ENCODE results near the gene TTLL13. TPM values are rescaled to one million over a fixed set of nuclear protein-coding genes. Genes with fewer than 3 reads are reported as not detected.

The TTLL13 gene
- total and polyA plus RNA-seq, 2 donors (not counting 1 experiment from before 2014, with no cell fraction given) = under 0.01 to 0.08 TPM

DNA sequence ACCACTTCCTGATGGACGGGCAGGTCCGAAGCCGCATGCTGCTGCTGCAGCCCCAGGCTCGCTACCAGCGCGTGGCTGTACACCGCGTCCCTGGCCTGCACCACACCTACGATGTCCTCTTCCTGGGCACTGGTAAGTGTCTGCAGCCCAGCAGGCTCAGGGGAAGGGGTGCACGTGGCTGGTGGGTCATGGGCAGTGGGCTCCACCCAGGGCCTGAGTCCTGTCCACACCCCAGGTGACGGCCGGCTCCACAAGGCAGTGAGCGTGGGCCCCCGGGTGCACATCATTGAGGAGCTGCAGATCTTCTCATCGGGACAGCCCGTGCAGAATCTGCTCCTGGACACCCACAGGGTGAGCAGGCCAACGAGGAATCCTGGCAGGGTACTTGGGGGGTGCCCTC is 24.3 kb upstream of the TTLL13 start:
- no peaks in the 10 kb centered on the region for H3K27me3 ChIP-seq (ENCODE audit: control insufficient read depth, insufficient read depth, low read length)
- H3K9me3 ChIP-seq (ENCODE audit: control insufficient read depth, insufficient read depth, low read depth, low read length) = no peaks in the 10 kb centered on the region
- H3K9ac ChIP-seq (ENCODE audit: insufficient read depth, low read length) = no peak overlapping the region
- H3K4me3 ChIP-seq (replicated peaks in 1 of 4; ENCODE audit: control extremely low read depth in 1 of 4, insufficient read depth in 1 of 4, low read depth in 3 of 4, low read length in 4 of 4) = no peak overlapping the region
- no peak overlapping the region for H2AFZ ChIP-seq (ENCODE audit: low read length)
- no peaks in the 10 kb centered on the region for H4K20me1 ChIP-seq (ENCODE audit: control insufficient read depth, extremely low read depth, insufficient read depth, low read length)
- TF ChIP-seq, protein P1, sequence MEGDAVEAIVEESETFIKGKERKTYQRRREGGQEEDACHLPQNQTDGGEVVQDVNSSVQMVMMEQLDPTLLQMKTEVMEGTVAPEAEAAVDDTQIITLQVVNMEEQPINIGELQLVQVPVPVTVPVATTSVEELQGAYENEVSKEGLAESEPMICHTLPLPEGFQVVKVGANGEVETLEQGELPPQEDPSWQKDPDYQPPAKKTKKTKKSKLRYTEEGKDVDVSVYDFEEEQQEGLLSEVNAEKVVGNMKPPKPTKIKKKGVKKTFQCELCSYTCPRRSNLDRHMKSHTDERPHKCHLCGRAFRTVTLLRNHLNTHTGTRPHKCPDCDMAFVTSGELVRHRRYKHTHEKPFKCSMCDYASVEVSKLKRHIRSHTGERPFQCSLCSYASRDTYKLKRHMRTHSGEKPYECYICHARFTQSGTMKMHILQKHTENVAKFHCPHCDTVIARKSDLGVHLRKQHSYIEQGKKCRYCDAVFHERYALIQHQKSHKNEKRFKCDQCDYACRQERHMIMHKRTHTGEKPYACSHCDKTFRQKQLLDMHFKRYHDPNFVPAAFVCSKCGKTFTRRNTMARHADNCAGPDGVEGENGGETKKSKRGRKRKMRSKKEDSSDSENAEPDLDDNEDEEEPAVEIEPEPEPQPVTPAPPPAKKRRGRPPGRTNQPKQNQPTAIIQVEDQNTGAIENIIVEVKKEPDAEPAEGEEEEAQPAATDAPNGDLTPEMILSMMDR (conservative IDR thresholded peaks at IDR 0.05 in 1 of 2, IDR thresholded peaks at IDR 0.05 in 1 of 2; ENCODE audit: low read depth in 1 of 2, low read length in 2 of 2) = no peak
- no peak for TF ChIP-seq EZH2 (IDR thresholded peaks at IDR 0.05; ENCODE audit: low read length, missing control alignments)
- H3K36me3 ChIP-seq (ENCODE audit: control insufficient read depth, insufficient read depth, low read length) = peaks cover 10% of the 10 kb centered on the region
- H3K27ac ChIP-seq (ENCODE audit: insufficient read depth, low read length) = no peak overlapping the region
- no peaks in the 10 kb centered on the region for H3K79me2 ChIP-seq (ENCODE audit: control insufficient read depth, insufficient read depth, low read length)
- no peak overlapping the region for H3K4me2 ChIP-seq (ENCODE audit: extremely low read depth, insufficient read depth, low read length)
- DNase-seq (ENCODE audit: low read depth in 2 of 2) = no peak
- peaks cover 3% of the 10 kb centered on the region for H3K4me1 ChIP-seq (ENCODE audit: control insufficient read depth, extremely low read depth, insufficient read depth, low read length)

DNA sequence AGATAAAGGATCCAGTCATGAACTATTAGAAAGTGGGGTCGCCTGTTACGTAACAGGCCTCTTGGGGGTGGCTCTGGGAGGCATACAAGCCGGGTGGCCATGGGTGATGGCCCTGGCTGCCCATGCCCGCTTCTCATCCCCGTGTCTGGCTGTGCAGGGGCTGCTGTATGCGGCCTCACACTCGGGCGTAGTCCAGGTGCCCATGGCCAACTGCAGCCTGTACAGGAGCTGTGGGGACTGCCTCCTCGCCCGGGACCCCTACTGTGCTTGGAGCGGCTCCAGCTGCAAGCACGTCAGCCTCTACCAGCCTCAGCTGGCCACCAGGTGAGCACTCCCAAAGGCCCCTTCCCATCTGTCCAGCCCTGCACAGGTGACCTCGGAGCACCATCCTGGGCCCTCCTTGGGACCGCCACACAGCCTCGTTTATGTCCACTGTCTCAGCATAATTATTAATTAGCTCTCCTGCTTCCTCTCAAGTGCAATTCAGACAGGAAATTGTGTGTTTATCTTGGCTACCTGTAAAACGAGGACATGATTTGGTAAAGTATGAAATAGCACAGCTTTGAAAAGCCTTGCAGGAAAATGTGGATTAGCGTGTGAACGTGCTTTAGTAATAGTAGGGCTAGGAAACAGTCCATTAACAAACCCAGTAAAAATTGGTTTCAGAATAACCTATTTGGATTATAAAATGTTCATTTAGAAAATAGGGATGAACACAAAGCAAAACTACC is 23.7 kb upstream of the TTLL13 start:
- Histone ChIP-seq H3K4me2 (ENCODE audit: extremely low read depth, insufficient read depth, low read length) (no peak overlapping the region), H2AFZ (ENCODE audit: low read length) (no peak overlapping the region), H3K79me2 (ENCODE audit: control insufficient read depth, insufficient read depth, low read length) (no peaks in the 10 kb centered on the region), H3K9me3 (ENCODE audit: control insufficient read depth, insufficient read depth, low read depth, low read length) (no peaks in the 10 kb centered on the region), H3K4me3 (replicated peaks in 1 of 4; ENCODE audit: control extremely low read depth in 1 of 4, insufficient read depth in 1 of 4, low read depth in 3 of 4, low read length in 4 of 4) (no peak overlapping the region), H3K27me3 (ENCODE audit: control insufficient read depth, insufficient read depth, low read length) (no peaks in the 10 kb centered on the region), H4K20me1 (ENCODE audit: control insufficient read depth, extremely low read depth, insufficient read depth, low read length) (no peaks in the 10 kb centered on the region), H3K36me3 (ENCODE audit: control insufficient read depth, insufficient read depth, low read length) (peaks cover 10% of the 10 kb centered on the region), H3K27ac (ENCODE audit: insufficient read depth, low read length) (no peak overlapping the region), H3K9ac (ENCODE audit: insufficient read depth, low read length) (no peak overlapping the region), H3K4me1 (ENCODE audit: control insufficient read depth, extremely low read depth, insufficient read depth, low read length) (peaks cover 3% of the 10 kb centered on the region)
- TF ChIP-seq, protein P1 (conservative IDR thresholded peaks at IDR 0.05 in 1 of 2, IDR thresholded peaks at IDR 0.05 in 1 of 2; ENCODE audit: low read depth in 1 of 2, low read length in 2 of 2) = no peak
- no peak for TF ChIP-seq EZH2 (IDR thresholded peaks at IDR 0.05; ENCODE audit: low read length, missing control alignments)
- no peak for DNase-seq (ENCODE audit: low read depth in 2 of 2)

DNA sequence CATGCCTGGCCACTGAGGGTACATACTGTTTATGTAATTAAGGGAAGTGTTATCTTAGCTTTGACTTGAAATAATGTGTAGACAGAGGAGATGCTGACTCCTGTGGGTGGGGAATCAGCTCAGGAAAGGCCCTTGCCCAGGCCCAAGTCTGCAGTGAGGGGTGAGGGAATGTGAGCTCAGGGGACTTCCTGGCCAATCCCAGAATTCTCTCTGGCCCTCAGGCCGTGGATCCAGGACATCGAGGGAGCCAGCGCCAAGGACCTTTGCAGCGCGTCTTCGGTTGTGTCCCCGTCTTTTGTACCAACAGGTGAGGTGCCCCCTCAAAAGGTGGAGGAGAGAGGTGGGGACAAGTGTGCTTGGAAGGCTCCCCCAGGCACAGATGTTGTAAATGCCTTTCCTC is 22.0 kb upstream of the TTLL13 start:
- Histone ChIP-seq H3K4me3 (replicated peaks in 1 of 4; ENCODE audit: control extremely low read depth in 1 of 4, insufficient read depth in 1 of 4, low read depth in 3 of 4, low read length in 4 of 4) (no peak overlapping the region), H3K36me3 (ENCODE audit: control insufficient read depth, insufficient read depth, low read length) (peaks cover 17% of the 10 kb centered on the region), H3K4me2 (ENCODE audit: extremely low read depth, insufficient read depth, low read length) (no peak overlapping the region), H3K9me3 (ENCODE audit: control insufficient read depth, insufficient read depth, low read depth, low read length) (no peaks in the 10 kb centered on the region), H4K20me1 (ENCODE audit: control insufficient read depth, extremely low read depth, insufficient read depth, low read length) (no peaks in the 10 kb centered on the region), H3K27ac (ENCODE audit: insufficient read depth, low read length) (no peak overlapping the region), H3K79me2 (ENCODE audit: control insufficient read depth, insufficient read depth, low read length) (peaks cover 5% of the 10 kb centered on the region), H2AFZ (ENCODE audit: low read length) (no peak overlapping the region), H3K4me1 (ENCODE audit: control insufficient read depth, extremely low read depth, insufficient read depth, low read length) (peaks cover 3% of the 10 kb centered on the region), H3K9ac (ENCODE audit: insufficient read depth, low read length) (no peak overlapping the region), H3K27me3 (ENCODE audit: control insufficient read depth, insufficient read depth, low read length) (no peaks in the 10 kb centered on the region)
- no peak for DNase-seq (ENCODE audit: low read depth in 2 of 2)
- no peak for TF ChIP-seq EZH2 (IDR thresholded peaks at IDR 0.05; ENCODE audit: low read length, missing control alignments)
- TF ChIP-seq, protein P1 (conservative IDR thresholded peaks at IDR 0.05 in 1 of 2, IDR thresholded peaks at IDR 0.05 in 1 of 2; ENCODE audit: low read depth in 1 of 2, low read length in 2 of 2) = no peak
